ENCODE measurements around the gene C10orf67.

GRCh38 chr10:23316406-23316805 is 28.2 kb downstream of the C10orf67 start:
- TF ChIP-seq CSRNP3 (CRISPR knock-in tag; IDR thresholded peaks at IDR 0.05) = no peak
- no peak for TF ChIP-seq ZNF565 (CRISPR knock-in tag; conservative IDR thresholded peaks at IDR 0.05; ENCODE audit: low read depth)
- no peak for TF ChIP-seq ZNF8 (CRISPR knock-in tag; IDR thresholded peaks at IDR 0.05)
- no peak for TF ChIP-seq ESRRG (CRISPR knock-in tag; IDR thresholded peaks at IDR 0.05)
- TF ChIP-seq PATZ1 (CRISPR knock-in tag; IDR thresholded peaks at IDR 0.05; ENCODE audit: borderline replicate concordance) = no peak
- no peak for TF ChIP-seq TOX (CRISPR knock-in tag; IDR thresholded peaks at IDR 0.05; ENCODE audit: borderline replicate concordance)
- TF ChIP-seq RARB (CRISPR knock-in tag; IDR thresholded peaks at IDR 0.05) = no peak
- no peak for TF ChIP-seq ZFP3 (CRISPR knock-in tag; IDR thresholded peaks at IDR 0.05)
